Aorta (tissue), 5 donors: ENCODE measurements around the gene COX4I2. TPM values are rescaled to one million over a fixed set of nuclear protein-coding genes. Genes with fewer than 3 reads are reported as not detected.

Source experiments
- ATAC-seq: fragments of 200-7000 bp; cut with Tn5 transposase; one replicate; pipeline ENCODE4 v1.9.1; 2022; ENCODE audit warnings: moderate library complexity; ENCODE audit not compliant: low FRiP score
- DNase-seq, 2 donors: peaks; one replicate each; pipeline ENCODE4 v3.0.0-alpha.2; 2020
- H3K27ac ChIP-seq, 2 donors: one replicate each; pipeline ENCODE4 v1.5.1; 2013; ENCODE audit warnings: low read length in 2 of 2, mild to moderate bottlenecking in 2 of 2, moderate library complexity in 2 of 2, control low read depth in 1 of 2, inconsistent platforms in 1 of 2, low read depth in 1 of 2
- H3K27me3 ChIP-seq, 2 donors: one replicate each; pipeline ENCODE4 v1.6.1; 2013; ENCODE audit warnings: control low read depth in 1 of 2, low read length in 1 of 2, mild to moderate bottlenecking in 1 of 2, moderate library complexity in 1 of 2; ENCODE audit not compliant: insufficient read depth in 2 of 2, control insufficient read depth in 1 of 2
- H3K36me3 ChIP-seq, 2 donors: one replicate each; pipeline ENCODE4 v1.6.1; 2013; ENCODE audit warnings: control low read depth in 1 of 2, low read length in 1 of 2, mild to moderate bottlenecking in 1 of 2; ENCODE audit not compliant: insufficient read depth in 2 of 2, control insufficient read depth in 1 of 2
- H3K4me1 ChIP-seq, 2 donors: one replicate each; pipeline ENCODE4 v1.6.1; 2013; ENCODE audit warnings: low read length in 2 of 2, control low read depth in 1 of 2, mild to moderate bottlenecking in 1 of 2, moderate library complexity in 1 of 2; ENCODE audit not compliant: insufficient read depth in 2 of 2, control insufficient read depth in 1 of 2
- H3K4me3 ChIP-seq, 2 donors: one replicate each; pipeline ENCODE4 v1.5.1; 2013; ENCODE audit warnings: low read length in 2 of 2, control low read depth in 1 of 2, mild to moderate bottlenecking in 1 of 2
- H3K9me3 ChIP-seq: one replicate; pipeline ENCODE4 v1.6.1; 2013; ENCODE audit warnings: mild to moderate bottlenecking, low read length; ENCODE audit not compliant: control insufficient read depth
- WGBS, 2 donors: extraction: QIAGEN DNeasy Blood & Tissue Kit; methylation state at CpG; one replicate each; pipeline ENCODE4 v1.1.7; 2013; 5-methylcytosine and 5-hydroxymethylcytosine counted together
- intact Hi-C, 2 donors: fragments of 100-400 bp; cut with DNase I; formaldehyde crosslinking; loops; one replicate each; pipeline versions ENCODE4 v1.14.2 to v1.15.0; 2022
- polyA plus RNA-seq, 2 donors: library from polyadenylated mRNA; stranded (reverse); fragments of 200-250 nt; gene quantifications; one replicate each; pipeline ENCODE4 v1.2.3, GENCODE V29; 2013
- total RNA-seq, 2 donors: library from RNA; stranded (reverse); fragmentation: NEBNext Ultra II Directional; extraction: Animal tissue kit (Norgen Biotek cat#: 25700); gene quantifications; one replicate each; pipeline ENCODE4 v1.2.1, GENCODE V29; 2021
- donor health status: healthy with polysubstance abuse.
- donor health status: Bipolar disorder and iron deficiency.
- donor health status: DM: no; HTN: no; CAD: no.
- donor health status: DM: no; HTN: no; CAD: no.
- donor health status: DM: yes; HTN: yes; CAD: no.

The COX4I2 gene
- total and polyA plus RNA-seq, 4 donors, result 2.0 to 9.5 (median 5.2) TPM; not detected in 1

- Histone ChIP-seq H3K4me3 (no peak overlapping the region), H3K36me3 (no peaks in the 10 kb centered on the region), H3K27me3 (no peaks in the 10 kb centered on the region), H3K27ac (peak overlapping the region in 1 of 2 donors; percentile 85), H3K4me1 (no peaks in the 10 kb centered on the region), H3K9me3 (no peaks in the 10 kb centered on the region)
- DNase-seq (no peak), ATAC-seq (no peak)
- WGBS, 2 donors, result 74 to 80% methylated on average over 4 of the region's 4 CpGs
- intact Hi-C loops, result no loop called here
These were observed 40.8 kb upstream of the COX4I2 start for GRCh38 chr20:31596831-31597480.

- Histone ChIP-seq H3K9me3 (no peaks in the 10 kb centered on the region), H3K4me1 (no peaks in the 10 kb centered on the region), H3K4me3 (no peak overlapping the region), H3K27ac (no peak overlapping the region), H3K36me3 (no peaks in the 10 kb centered on the region), H3K27me3 (no peaks in the 10 kb centered on the region)
- ATAC-seq (no peak), DNase-seq (no peak)
- intact Hi-C loops, result no loop called here
- 94 to 96% methylated on average over 2 of the region's 2 CpGs for WGBS, 2 donors
These were observed 40.2 kb upstream of the COX4I2 start for GRCh38 chr20:31597481-31597855.

DNA sequence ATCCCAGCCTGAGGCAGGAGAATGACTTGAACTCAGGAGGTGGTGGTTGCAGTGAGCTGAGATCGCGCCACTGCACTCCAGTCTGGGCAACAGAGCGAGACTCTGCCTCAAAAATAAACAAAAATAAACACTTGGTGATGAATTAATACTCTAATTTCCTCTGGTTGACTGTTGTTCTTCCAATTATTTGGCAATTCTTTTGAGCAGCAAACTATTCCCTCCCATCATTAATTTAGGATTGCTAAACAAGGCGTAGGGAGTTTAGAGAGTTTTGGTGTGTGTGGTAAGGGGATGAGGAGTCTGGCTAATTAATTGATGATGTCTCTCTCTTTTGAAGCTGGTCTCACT, 35.3 kb upstream of the COX4I2 start:
- ATAC-seq, result no peak
- intact Hi-C loops, result no loop called here

DNA sequence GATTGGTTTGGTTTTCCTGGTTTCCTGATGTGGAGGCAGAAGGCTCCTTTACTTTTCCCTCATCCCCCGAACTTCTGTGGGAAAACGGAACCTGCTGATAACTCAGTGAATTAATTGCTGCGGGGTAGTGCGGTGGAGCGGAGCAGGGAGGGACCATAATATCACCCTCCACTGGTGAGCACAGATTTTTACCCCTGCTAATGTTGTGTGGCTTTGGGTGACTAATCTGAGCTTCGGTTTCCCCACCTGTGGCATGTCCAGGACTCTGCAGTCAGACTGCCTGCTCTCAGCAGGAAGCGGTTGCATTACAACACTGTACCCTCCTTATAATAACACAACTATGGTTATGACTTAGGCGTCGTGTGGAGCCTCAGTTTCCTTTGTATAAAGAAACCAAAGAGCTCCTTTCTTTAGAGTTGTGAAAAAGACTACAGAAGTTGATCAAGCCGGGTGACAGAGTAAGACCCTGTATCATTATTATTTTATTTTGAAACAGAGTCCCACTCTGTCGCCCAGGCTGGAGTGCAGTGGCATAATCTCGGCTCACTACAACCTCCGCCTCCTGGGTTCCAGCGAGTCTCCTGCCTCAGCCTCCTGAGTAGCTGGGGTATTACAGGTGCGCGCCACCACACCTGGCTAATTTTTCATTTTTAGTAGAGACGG, 34.8 kb upstream of the COX4I2 start:
- no peaks in the 10 kb centered on the region for H3K9me3 ChIP-seq
- no peak for DNase-seq
- WGBS, 2 donors, result 80 to 83% methylated on average over 17 of the region's 17 CpGs
- H3K4me3 ChIP-seq, result no peak overlapping the region
- H3K27ac ChIP-seq, result no peak overlapping the region
- no peaks in the 10 kb centered on the region for H3K27me3 ChIP-seq
- intact Hi-C loops, result no loop called here
- ATAC-seq, result no peak
- no peaks in the 10 kb centered on the region for H3K4me1 ChIP-seq
- no peaks in the 10 kb centered on the region for H3K36me3 ChIP-seq

More for the DNA sequence above, 35.3 kb upstream of the COX4I2 start:
- Histone ChIP-seq H3K9me3 (no peaks in the 10 kb centered on the region), H3K36me3 (no peaks in the 10 kb centered on the region), H3K27ac (no peak overlapping the region), H3K4me3 (no peak overlapping the region), H3K27me3 (no peaks in the 10 kb centered on the region), H3K4me1 (no peaks in the 10 kb centered on the region)
- WGBS, 2 donors, result 97% methylated on average over 4 of the region's 4 CpGs
- no peak for DNase-seq

- Histone ChIP-seq H3K36me3 (no peaks in the 10 kb centered on the region), H3K27me3 (no peaks in the 10 kb centered on the region), H3K4me1 (no peaks in the 10 kb centered on the region), H3K9me3 (no peaks in the 10 kb centered on the region), H3K4me3 (peak overlapping the region; percentile 34 to 56), H3K27ac (peak overlapping the region; percentile 34 to 91)
- intact Hi-C loops, result loop anchor here in 1 of 2 donors (2.0 kb wide), 1 partner anchor 31 kb away; no protein-coding TSS in a partner anchor
- ATAC-seq, result peak; percentile 92
- 11% methylated on average over 41 to 43 of the region's 43 CpGs for WGBS, 2 donors
- peak; percentile 97 to 99 for DNase-seq
These were observed 33.7 kb upstream of the COX4I2 start for GRCh38 chr20:31603822-31604566.

GRCh38 chr20:31604567-31605030, 33.1 kb upstream of the COX4I2 start:
- no peak for DNase-seq
- no peaks in the 10 kb centered on the region for H3K4me1 ChIP-seq
- no peaks in the 10 kb centered on the region for H3K27me3 ChIP-seq
- no peak for ATAC-seq
- intact Hi-C loops, result loop anchor here in 1 of 2 donors (2.0 kb wide), 1 partner anchor 32 kb away; no protein-coding TSS in a partner anchor
- peak overlapping the region; percentile 34 to 56 for H3K4me3 ChIP-seq
- no peaks in the 10 kb centered on the region for H3K9me3 ChIP-seq
- peak overlapping the region; percentile 34 to 91 for H3K27ac ChIP-seq
- 0 to 1% methylated on average over 14 of the region's 14 CpGs for WGBS, 2 donors
- H3K36me3 ChIP-seq, result no peaks in the 10 kb centered on the region

DNA sequence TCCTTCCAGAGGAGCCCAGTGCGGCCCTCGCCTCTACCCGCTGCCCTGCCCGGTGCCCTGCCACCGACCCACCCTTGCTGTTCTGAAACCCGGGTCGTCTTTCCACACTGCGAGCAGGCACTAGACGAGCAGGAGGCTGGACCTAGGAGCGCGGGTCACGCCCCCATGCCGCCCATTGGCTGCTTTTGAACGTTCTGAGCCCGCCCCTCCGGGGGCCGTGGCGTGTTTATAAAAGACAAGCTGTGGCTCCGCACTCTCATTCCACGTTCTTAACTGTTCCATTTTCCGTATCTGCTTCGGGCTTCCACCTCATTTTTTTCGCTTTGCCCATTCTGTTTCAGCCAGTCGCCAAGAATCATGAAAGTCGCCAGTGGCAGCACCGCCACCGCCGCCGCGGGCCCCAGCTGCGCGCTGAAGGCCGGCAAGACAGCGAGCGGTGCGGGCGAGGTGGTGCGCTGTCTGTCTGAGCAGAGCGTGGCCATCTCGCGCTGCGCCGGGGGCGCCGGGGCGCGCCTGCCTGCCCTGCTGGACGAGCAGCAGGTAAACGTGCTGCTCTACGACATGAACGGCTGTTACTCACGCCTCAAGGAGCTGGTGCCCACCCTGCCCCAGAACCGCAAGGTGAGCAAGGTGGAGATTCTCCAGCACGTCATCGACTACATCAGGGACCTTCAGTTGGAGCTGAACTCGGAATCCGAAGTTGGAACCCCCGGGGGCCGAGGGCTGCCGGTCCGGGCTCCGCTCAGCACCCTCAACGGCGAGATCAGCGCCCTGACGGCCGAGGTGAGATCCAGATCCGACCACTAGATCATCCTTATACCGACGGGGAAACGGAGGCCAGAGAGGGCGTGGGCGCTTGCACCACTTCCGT, 32.4 kb upstream of the COX4I2 start, which contains the start of gene ID1:
Gene ID1, plus strand, starts transcription at position 259 of the 871 bp plus-strand sequence. Its CDS starts 99 bp downstream, at position 358.
- Histone ChIP-seq H3K36me3 (no peaks in the 10 kb centered on the region), H3K9me3 (no peaks in the 10 kb centered on the region), H3K4me1 (no peaks in the 10 kb centered on the region), H3K4me3 (peak within 1 kb of the TSS; percentile 56 to 67), H3K27me3 (no peaks in the 10 kb centered on the region), H3K27ac (peak within 1 kb of the TSS; percentile 34 to 91)
- peak; percentile 97 to 98 for DNase-seq
- peak; percentile 94 for ATAC-seq
- intact Hi-C loops, result loop anchor here in 1 of 2 donors (2.0 kb wide), 1 partner anchor 32 kb away; no protein-coding TSS in a partner anchor
- WGBS, 2 donors, result 0% methylated on average over 74 of the region's 74 CpGs
